Measurements from ENCODE around the gene ARID4B. TPM values are rescaled to one million over a fixed set of nuclear protein-coding genes. Genes with fewer than 3 reads are reported as not detected.
"Not testable (repeated sequence)": the region's sequence is repeated elsewhere in the genome, so short reads cannot be mapped to it uniquely, and the experiment has no call there.

The ARID4B gene
- total RNA-seq, 1 experiment from 2014 or later = 34.5 TPM

DNA sequence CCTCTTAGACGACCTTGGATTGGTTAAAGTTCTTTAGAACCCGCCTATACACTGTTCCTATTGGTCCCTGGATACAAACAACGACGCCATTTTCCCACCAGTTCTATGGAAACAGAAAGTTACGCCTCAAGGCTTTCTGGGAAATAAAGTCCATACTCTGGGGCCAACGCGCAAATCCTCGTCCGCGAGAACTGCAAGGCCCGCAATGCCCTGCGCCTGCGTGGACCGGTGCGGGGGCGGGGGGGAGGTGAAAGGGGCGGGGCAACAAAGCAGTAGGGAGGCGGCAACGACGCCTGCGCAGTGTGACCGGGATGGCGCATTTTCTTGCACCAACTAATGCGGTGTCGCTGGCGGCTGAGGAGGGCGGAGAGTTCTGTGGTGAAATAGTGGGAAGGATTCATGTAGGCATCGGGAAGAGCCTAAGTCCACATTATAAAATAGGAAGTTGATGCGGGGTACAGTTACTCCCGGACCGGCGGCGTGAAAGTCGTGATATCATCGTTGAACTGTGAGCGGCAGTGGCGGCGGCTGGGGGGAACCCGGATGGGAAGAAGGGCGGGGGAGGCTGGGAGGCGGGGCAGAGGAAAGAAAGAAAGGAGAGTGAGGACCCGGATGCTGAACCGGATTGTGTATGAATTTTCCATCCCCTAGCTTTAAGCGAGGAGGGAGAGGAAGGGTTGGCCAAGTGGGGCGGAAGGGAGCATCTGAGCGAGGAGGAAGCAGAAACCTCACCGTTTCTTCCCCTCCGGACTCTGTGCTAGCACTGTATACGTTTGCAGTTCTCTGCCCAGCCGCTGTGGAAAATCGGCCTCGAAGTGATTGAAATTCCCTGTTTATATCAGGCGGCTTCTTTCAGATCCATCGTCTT lies 526 bp upstream of the ARID4B start, which contains the start of gene GGPS1:
TSS of gene GGPS1 (plus strand) at position 300 of the 868 bp plus-strand sequence. CDS start 6,695 bp downstream, outside the sequence.
- DNase-seq (ENCODE audit: low spot score) = peak; percentile 99

DNA sequence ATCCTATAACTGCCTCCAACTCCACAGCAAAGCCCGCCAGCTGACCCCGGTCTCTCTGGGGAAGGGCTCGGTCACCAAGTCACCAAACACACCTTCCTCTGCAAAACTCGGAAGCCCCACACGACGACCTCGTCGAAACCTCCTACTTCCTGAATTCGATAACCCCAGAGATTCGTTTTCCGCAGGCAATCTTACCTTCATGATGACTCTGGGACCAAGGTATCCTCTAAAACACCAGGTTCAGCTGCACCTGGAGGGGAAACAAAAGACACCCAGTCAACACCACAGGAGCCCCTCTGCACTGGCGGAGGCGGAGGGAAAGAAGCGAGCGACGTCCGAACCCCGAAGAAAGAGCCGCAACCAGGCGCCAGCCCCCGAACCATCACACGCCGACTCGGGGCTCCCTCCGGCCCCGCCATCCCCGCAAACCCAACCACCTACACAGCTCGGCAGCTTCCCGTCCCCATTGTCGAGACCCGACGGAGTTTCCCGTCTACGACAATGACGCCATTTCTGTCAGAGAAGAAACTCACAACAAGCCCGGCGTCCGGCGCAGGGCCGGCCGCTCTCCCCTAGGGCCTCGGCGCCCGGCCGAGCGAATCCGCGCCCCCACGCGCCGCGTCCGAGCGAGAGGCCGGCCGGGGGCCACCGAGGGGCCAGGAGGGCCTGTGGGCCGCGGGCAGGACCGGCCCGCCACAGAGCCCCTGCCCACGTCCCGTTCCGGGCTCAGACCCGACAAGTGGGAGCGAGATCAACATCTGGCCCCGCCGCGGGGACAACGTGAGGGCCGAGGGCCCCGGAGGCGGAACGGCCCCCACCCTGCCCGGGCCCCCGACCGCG lies 1.0 kb downstream of the ARID4B start:
- peak; percentile 47 for DNase-seq (ENCODE audit: low spot score)

DNA sequence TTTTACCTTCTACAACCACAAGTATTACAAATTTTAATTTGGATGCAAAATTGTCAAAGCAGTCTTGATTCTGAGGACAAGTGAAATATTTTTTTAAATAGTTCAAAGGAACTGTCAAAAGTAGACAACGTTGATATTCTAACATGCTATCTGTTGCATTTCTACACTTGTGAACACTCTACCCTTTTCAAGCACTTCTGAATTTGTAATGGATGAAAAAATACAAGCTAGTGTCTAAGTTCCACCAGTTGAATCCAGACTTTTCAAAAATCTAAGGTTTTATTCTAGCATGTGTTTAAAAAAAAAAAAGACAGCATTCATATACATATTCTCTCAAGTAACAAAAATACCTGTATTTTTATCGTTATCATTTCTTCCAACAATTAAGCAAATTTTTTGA lies 2.1 kb downstream of the ARID4B start:
- no peak for DNase-seq (ENCODE audit: low spot score)

DNA sequence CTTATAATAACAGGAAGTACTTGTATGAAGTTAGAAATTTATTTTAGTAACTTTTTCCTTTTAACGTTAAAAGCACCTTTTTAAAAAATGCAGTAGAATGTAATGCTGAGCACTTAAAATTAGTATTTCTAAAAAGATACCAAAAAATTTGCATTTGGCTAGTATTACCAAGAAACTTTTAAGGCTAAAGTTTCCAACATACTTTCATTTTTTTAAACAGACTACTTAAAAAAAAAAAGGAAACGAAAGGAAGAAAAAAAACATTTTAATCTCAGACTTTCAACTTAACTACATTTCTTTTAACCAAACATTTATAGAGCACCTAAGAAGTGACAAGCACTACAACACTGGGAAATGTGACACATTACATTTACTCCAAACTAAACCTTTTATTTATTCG lies 2.8 kb downstream of the ARID4B start:
- no peak for DNase-seq (ENCODE audit: low spot score)

DNA sequence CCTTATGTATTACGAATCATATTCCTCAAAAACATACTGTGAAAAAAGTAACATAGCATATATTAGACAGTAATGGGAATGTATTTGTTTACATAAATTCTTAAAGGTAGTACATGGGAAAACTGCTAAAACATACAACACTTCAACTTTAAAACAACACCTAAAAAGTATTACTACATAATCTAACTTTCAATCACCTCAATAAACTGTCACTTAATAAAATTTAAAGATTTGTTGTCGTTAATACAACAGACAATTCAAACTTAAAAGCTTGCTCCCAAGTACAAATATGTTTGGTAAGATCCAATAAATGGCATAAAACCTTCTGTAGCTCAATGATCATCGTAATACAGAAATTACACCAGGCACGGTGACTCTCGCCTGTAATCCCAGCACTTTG lies 3.7 kb downstream of the ARID4B start:
- no peak for DNase-seq (ENCODE audit: low spot score)

DNA sequence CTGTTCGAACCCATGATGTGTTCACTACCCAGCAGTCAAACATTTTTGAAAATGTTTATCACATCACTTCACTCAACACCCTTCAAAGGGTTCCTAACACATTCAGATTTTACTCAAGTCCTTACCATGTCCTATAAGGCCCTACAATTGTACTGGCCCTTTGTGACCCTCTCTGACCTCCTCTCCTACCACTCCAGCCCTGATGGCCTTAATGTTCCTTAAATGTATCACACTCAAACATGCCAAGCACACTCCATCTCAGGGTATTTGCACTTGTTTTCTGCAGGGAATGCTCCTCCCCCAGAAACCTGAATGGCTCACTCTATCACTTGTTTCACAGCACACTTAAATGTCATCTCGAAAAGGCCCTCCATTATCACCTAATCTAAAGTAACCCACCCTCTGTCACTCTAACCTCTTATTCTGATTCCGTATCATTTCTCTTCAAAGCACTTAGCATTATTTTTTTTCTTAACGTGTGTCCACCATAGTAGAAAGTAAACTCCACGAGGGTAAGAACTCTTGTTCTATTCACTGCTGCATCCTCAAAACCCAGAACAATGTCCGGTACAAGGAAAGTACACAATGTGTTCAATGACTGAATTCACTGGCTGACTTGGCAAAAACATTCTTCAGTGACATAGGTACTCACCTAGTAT lies 7.3 kb downstream of the ARID4B start:
- DNase-seq (ENCODE audit: low spot score) = no peak

DNA sequence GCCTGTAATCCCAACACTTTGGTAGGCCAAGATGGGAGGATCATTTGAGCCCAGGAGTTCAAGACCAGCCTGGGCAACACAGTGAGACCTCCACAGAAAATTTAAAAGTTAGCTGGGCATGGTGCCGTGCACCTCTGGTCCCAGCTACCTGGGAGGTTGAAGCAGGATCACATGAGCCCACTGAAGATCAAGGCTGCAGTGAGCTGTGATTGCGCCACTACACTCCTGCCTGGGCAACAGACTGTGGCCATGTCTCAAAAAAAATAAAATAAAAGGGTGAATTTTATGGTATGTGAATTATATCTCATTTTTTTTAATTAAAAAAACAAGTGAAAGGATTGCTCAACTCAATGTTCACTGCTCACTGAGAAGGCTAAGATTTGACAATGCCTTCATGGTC lies 8.7 kb downstream of the ARID4B start:
- no peak for DNase-seq (ENCODE audit: low spot score)

DNA sequence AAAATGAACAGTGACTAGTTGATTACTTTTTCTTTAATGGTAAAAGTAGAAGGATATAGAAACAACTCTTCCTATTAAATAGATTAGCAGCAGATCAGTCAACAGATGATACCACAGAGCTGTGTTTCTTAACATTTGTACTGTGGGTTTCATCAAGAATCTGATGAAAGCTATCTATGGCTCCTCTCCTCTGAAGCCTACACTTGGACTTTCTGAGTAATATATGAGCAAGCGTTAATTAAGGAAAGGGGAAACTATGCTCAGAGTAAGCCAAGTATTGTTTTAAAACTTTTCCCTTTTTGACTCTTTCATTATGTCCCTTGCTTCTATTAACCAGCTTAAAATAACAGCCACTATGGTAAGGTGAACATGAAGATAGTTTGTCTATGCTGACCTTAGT lies 10.8 kb downstream of the ARID4B start:
- DNase-seq (ENCODE audit: low spot score) = no peak

DNA sequence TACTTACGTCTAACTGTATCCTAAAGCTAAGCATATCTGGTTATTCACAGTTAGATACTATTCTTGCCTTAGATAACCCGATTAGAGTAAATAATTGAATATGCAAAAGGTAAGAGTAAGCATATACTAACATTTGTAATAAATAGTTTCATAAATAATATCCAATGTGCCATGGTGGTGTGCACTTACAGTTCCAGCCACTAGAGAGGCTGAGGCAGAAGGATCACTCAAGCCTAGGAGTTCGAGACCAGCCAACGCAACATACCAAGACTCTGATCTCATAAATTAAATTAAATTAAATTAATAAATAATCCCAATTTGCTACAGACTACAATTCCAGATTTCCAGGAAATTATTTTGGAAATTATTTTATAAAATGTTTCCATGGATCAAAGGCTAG lies 12.2 kb downstream of the ARID4B start:
- DNase-seq (ENCODE audit: low spot score) = no peak

DNA sequence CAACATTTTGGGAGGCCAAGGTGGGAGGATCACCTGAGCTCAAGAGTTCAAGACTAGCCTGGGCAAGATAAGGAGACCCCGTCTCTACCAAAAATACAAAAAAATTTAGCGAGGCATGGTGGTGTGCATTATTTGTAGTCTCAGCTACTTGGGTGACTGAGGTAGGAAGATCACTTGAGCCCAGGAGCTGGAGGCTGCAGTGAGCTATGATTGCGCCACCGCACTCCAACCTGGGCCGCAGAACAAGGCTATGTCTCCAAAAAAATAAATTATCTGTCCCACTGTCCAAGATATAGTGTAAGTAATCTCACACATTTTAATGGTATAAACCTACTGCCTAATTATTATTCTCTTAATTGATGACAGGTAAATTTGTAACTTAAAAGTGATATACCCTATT lies 12.8 kb downstream of the ARID4B start:
- no peak for DNase-seq (ENCODE audit: low spot score)

DNA sequence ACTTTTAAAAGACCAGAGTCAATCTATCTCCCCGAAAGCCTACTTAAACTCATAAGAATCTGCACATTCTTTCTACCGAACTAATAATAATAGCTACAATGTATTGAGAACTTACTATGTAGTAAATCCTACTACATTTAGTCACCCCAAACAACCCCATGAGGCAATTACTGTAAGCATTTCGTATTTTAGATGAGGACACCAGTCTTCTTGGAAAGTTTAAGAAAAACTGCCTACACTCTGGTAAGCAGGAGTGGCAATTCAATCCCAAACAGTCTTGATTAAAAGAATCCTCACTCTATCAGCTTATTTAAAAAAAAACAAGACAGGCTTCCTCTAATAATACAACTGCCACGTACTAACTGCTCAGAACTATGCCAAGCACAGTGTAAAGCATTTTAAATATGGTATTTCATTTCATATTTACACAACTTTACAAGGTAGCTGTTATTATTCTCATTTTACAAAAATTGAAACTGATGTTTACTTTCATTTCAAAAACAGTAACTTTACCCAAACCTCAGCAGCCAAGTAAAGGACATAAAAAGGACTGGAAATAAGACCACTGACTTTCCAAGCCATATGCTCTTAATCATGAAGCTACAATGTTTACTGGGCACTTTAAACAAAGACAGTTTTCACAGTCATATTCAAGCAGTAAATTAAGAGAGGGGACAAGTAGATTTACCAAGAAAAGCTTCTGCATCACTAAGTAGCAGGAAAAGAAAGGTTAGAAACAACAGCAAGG lies 13.9 kb downstream of the ARID4B start:
- no peak for DNase-seq (ENCODE audit: low spot score)

DNA sequence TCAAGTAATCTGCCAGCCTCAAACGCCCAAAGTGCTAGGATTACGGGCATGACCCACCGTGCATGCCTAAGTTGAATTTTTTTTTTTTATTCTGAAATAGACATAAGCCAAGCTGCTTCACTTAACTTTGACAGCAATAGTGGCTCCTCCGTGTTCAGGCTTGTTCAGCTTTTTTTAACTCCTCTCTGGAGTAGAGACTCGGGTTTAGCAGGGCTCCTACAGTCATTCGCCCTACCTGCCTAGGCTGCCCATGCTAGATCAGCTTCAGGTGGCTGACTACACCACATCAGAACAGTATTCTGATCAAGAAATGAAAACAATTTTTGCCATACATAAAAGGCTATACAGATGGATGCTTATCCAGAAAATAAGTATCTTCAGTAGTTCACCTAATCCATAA lies 14.7 kb downstream of the ARID4B start:
- DNase-seq (ENCODE audit: low spot score) = no peak

DNA sequence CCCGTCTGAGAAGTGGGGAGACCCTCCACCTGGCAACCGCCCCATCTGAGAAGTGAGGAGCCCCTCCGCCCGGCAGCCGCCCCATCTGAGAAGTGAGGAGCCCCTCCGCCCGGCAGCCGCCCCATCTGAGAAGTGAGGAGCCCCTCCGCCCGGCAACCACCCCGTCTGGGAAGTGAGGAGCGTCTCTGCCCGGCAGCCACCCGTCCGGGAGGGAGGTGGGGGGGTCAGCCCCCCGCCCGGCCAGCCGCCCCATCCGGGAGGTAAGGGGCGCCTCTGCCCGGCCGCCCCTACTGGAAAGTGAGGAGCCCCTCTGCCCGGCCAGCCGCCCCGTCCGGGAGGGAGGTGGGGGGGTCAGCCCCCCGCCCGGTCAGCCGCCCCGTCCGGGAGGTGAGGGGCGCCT lies 18.8 kb downstream of the ARID4B start:
- DNase-seq (ENCODE audit: low spot score) = not testable (repeated sequence)

DNA sequence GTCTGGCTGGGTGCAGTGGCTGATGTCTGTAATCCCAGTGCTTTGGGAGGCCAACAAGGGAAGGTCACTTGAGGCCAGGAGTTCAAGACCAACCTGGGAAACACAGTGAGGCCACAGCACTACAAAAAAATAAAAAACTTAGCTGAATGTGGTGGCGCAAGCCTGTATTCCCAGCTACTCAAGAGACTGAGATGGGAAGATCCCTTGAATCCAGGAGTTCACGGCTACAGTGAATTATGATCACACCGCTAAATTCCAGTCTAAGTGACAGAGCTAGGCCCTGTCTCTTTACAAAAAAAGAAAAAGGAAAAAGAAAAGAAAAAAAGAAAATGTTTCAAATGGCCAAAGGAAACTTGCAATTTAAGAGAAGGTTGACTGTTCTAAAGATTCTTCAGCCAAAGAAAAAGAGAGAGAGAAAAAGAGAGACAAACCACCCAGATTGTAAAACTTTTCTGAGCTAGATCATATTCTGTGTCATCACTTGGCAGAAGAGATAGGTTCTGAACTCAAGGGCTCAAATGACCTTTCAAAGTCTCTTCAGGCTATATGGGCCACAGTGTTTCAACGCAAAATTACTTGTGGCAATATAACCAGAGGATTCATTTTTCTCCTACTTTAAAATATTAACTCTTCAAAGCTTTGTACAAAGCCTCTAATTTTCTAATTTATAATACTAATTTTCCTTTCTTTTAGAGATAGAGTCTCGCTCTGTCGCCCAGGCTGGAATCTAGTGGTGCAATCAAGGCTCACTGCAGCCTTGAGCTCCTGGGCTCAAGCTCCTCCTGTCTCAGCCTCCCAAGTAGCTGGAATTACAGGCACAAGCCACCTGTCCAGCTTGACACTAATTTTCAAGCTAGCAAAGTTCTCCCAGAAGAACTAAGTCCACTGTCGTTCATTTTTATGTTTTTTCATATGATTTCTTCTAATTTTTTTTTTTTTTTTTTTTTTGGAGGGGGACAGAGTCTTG lies 20.5 kb downstream of the ARID4B start:
- DNase-seq (ENCODE audit: low spot score) = no peak

DNA sequence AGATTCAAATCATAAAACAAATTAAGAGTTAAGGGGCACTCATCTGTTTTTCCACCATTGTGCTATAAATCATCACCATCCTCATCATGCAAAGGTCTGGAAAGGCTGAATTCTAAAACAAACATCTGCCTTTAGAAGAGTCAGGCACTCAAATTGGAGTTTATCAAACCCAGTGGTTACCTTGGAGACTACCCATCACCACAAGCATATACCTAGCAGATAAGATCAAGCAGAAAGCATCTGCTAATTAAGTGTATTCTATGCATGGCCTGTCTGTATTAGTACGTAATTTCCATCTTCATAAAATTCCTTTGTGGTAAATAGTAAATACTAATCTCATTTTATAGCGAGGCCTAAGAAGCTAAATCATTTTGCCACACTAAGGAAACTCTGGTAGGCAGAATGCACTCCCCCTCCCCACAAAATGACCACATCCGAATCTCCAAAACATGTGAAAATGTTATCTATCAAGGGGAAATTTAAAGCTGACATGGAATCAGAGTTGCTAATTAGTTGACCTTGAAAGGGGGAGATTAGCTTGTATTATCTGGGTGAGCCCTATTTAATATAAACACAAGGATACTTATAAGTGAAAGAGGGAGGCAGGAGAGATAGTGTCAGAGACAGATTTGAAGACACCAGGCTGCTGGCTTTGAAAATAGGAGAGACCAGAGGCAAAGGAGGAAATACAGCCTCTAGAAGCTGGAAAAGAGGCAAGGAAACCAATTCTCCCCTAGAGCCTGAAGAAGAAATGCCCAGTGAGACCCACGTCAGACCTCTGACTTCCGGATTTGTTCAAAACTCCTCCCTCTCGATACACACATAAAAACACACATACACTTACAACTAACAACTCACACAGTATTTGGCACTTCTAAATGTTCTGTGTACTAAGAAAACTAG lies 23.2 kb downstream of the ARID4B start:
- DNase-seq (ENCODE audit: low spot score) = no peak

DNA sequence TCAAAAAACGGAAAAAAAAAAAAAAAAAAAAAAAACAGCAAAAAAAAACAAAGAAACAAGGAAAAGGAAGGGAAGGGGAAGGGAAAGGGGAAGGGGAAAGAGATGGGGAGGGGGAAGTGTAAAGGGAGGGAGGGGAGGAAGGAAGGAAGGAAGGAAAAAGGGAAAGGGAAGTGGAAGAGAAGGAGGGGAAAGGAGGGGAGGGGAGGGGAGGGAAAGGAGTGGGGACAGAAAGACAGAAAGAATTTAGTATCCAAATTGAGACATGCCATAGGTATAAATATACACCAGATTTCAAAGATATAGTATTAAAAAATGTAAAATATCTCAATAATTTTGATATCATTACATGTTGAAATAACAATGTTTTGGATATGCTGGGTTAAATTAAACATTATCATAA lies 25.8 kb downstream of the ARID4B start:
- DNase-seq (ENCODE audit: low spot score) = no peak

DNA sequence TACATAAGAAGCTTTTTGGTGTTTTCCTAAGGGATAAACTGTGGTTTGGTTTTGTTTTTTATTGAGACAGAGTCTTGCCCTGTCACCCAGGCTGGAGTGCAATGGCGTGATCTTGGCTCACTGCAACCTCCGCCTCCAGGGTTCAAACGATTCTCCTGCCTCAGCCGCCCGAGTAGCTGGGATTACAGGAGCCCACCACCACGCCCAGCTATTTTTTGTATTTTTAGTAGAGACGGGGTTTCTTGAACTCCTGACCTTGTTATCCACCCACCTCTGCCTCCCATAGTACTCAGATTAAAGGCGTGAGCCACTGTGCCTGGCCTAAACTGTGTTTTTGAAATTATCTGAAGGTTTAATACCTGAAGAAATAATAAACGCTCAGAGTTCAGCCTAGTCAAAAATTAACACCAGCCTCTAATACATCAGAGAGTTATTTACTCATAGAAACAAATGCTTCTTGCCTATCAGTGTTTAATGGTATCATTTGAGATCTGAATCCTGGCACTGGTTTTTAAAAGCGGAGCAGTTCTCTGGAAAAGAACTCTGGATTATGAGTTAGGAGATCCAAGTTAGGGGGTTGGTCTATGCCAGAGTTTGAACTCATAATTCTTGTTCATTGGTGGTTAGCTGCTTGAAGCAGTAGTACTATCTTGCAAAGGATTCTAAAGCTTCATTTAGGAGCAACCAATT lies 28.7 kb downstream of the ARID4B start:
- DNase-seq (ENCODE audit: low spot score) = no peak

DNA sequence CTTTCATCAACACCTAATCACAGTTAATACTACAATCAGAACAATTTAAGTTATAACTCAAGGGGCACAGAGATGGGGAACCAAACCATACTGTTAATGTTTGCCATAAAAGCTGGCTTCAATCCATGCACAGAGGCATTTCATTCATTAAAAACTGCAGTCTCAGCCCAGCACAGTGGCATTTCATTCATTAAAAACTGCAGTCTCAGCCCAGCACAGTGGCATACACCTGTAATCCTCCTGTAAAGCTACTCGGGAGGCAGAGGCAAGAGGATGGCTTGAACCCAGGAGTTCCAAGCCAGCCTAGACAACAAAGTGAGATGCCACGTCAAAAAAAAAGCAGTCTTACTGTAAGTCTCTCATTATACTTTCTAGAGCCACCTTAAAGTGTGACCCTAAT lies 29.2 kb downstream of the ARID4B start:
- no peak for DNase-seq (ENCODE audit: low spot score)

DNA sequence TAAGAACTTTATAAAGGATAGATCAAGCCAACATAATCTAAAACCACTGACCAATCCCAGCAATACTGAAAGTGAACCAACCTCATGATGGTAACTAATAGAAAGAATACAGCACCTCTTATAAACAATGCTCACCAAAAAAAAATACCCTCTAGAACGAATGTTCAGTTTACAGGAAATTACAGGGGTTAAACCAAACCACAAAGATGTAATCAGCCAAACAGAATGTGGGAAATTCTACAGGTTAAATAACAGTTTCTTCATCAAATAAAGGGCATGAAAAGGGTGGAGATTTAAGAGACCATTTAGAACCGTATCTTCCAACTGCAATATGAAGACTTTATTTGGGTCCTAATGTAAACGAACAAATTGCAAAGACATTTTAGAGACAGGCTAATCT lies 30.4 kb downstream of the ARID4B start:
- no peak for DNase-seq (ENCODE audit: low spot score)

Measured in HT-29 (cell line).